Endothelial cell (in vitro differentiated cells): Measurements from ENCODE around the gene SLC12A2. TPM values are rescaled to one million over a fixed set of nuclear protein-coding genes. Genes with fewer than 3 reads are reported as not detected.

Experiments used
- DNase-seq: peaks from one replicate; pipeline ENCODE4 v3.0.0; 2021; ENCODE audit warnings: low spot score
- H3K27ac Mint-ChIP-seq: one replicate; pipeline ENCODE4 v1.8.0; 2021; ENCODE audit warnings: mixed read lengths, inconsistent platforms; ENCODE audit not compliant: unreplicated experiment
- H3K27me3 Mint-ChIP-seq: one replicate; pipeline ENCODE4 v1.8.0; 2021; ENCODE audit warnings: mild to moderate bottlenecking, moderate library complexity, mixed read lengths, inconsistent platforms; ENCODE audit not compliant: unreplicated experiment
- H3K36me3 Mint-ChIP-seq: one replicate; pipeline ENCODE4 v1.8.0; 2021; ENCODE audit warnings: mild to moderate bottlenecking, low read depth, mixed read lengths, inconsistent platforms; ENCODE audit not compliant: unreplicated experiment
- H3K4me1 Mint-ChIP-seq: one replicate; pipeline ENCODE4 v1.8.0; 2021; ENCODE audit warnings: mild to moderate bottlenecking, mixed read lengths, inconsistent platforms; ENCODE audit not compliant: unreplicated experiment
- H3K4me3 Mint-ChIP-seq: one replicate; pipeline ENCODE4 v1.8.0; 2021; ENCODE audit warnings: mild to moderate bottlenecking, mixed read lengths, inconsistent platforms; ENCODE audit not compliant: unreplicated experiment
- H3K9me3 Mint-ChIP-seq: one replicate; pipeline ENCODE4 v1.8.0; 2021; ENCODE audit warnings: mixed read lengths, inconsistent platforms; ENCODE audit not compliant: unreplicated experiment
- CTCF ChIP-seq: fragments of 200-600 bp; sonication (generic); IDR thresholded peaks from one replicate; pipeline ENCODE4 v1.5.0; 2021; ENCODE audit warnings: antibody characterized with exemption; ENCODE audit not compliant: unreplicated experiment
- total RNA-seq: library from RNA; stranded (reverse); fragmentation: NEBNext Ultra II Directional; extraction: Animal tissue kit (Norgen Biotek cat#: 25700); gene quantifications from one replicate; pipeline ENCODE4 v1.2.1, GENCODE V29; 2021; ENCODE audit not compliant: unreplicated experiment

The SLC12A2 gene
- total RNA-seq, 1 donor from 2014 or later = 45.7 TPM

DNA sequence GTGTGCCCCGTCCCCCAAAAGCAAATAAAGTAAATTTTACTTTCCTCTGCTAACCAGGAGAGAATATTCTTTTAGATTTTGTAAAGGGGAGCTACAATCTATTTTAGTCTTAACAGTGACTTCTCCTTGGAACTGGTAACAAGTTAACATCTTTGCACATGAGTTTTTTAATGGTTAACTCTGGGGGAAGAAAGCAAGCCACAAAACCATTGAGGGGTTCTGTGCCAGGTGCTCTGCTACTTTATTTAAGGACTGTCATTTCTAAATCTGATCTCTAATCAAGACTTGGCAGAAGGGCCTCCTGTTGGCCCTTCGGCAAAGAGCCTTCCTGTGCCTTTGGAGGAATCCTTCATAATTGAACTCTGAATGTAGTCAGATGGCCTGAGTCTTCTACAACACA is 153.4 kb downstream of the SLC12A2 start:
- Mint-ChIP-seq H3K27me3 (no peaks in the 10 kb centered on the region), H3K27ac (no peak overlapping the region), H3K36me3 (no peaks in the 10 kb centered on the region)

DNA sequence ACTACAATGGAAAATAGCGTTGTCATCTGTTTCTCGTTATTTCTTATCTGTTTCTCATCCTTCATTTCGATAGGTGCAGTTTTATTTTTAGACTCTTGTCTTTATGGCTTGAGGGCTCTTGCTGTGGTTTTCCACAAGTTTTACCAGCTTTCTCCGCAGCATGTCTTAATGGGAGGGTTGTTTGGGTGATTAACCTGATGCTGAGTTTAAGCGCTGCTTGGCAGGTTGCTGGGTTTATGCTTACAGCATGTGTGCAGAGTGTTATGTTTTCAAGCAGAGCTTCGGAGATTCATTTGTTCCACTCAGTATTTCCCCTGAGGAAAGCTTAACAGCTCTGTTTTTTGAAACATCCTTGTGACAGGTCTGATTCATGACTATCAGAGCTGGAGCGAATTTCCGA is 154.0 kb downstream of the SLC12A2 start:
- no peak for TF ChIP-seq CTCF
- DNase-seq = no peak
- Mint-ChIP-seq H3K36me3 (no peaks in the 10 kb centered on the region), H3K9me3 (no peaks in the 10 kb centered on the region), H3K27me3 (no peaks in the 10 kb centered on the region), H3K4me1 (no peaks in the 10 kb centered on the region), H3K4me3 (no peak overlapping the region), H3K27ac (no peak overlapping the region)

More for the DNA sequence above, 153.4 kb downstream of the SLC12A2 start:
- Mint-ChIP-seq H3K4me3 (no peak overlapping the region), H3K9me3 (no peaks in the 10 kb centered on the region), H3K4me1 (no peaks in the 10 kb centered on the region)
- TF ChIP-seq CTCF = no peak
- DNase-seq = no peak
